ENCODE measurements around the gene CBL.
"Not testable (repeated sequence)": the region's sequence is repeated elsewhere in the genome, so short reads cannot be mapped to it uniquely, and the experiment has no call there.

The CBL gene

DNA sequence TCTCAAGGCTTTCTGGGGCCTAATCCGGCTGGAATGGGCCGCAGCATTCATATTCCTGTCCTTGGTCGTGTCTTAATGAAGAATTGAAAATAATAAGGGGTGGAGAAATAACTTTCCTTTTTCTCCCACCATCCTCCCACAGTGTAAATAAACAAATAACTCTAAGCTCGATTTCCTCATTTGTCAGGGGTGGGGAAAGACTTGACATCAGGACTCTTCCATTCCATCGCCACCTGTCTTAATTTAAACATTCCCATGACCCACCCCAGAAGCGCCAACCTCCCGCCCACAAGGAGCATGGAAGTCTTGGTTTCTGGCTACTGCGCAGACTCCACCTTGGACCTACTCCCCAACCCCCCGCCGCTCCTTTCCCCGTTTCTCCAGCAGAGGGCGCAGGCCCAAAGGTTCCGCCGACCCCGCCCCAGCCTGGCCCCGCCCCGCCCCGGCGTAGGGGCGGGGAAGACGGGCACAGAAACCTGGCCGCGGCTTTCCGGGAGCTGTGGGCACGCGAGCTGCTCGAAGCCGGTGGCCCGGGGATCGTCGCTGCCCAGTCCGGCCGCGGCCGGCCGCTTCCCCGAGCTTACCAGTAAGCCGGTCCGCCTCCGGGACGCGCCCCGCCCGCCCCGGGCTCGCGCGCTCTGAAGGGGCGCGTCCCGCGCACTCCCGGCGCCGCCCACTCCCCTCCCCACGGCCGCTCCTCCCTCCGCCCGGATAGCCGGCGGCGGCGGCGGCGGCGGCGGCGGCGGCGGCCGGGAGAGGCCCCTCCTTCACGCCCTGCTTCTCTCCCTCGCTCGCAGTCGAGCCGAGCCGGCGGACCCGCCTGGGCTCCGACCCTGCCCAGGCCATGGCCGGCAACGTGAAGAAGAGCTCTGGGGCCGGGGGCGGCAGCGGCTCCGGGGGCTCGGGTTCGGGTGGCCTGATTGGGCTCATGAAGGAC, at the start of gene CBL:
Gene CBL, plus strand, starts transcription at position 766 of the 937 bp plus-strand sequence. Its CDS starts 79 bp downstream, at position 845.
- DNase-seq = peak; percentile 98

DNA sequence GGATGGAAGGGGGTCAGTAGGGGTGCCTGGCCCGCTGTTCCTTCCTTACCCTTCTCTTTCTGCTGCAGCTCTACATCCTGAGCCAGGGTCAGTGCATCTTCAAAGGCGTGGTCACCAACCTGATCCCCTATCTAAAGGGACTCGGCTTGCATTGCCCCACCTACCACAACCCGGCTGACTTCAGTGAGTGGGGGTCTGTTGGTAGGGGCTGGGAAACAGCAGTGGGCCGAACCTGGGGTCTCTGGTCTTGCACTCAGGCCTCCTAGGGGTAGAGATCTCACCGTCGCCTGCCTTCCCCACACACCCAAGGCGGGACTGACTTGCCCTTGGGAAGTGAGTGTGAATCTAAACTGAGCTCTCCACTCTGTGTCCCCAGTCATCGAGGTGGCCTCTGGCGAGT, 49.6 kb upstream of the CBL start:
- no peak for DNase-seq

DNA sequence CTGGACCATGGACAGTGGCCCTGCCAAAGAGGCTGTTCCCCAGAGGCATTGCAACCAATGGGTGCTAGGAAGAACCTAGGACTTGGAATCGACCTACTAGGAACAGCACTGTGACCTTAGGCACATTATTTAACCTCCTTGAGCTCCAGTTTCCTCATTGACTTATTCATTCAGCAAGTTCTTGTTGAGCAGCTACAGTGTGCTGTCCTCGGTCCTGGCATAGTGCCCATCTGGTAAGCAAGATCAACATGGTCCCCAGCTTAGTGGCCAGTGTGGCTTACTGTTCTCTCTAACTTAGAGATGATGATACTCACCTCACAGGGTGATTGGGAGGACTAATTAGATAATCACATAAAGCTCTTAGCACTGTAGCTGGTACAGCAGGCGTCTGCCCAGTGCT, 49.1 kb upstream of the CBL start:
- DNase-seq = no peak

DNA sequence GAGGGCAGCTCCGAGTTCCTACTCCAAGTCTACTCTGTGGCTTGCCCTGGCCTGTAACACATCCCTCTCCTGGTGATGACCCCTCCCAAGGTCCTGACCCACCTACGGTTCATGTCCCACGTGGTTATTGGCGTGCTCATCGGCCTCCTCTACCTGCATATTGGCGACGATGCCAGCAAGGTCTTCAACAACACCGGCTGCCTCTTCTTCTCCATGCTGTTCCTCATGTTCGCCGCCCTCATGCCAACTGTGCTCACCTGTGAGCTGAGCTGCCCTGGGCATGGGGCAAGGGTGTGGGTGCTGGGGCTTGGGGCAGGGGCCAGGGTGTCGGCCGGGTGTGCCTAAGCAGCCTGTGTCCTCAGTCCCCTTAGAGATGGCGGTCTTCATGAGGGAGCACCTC, 47.7 kb upstream of the CBL start:
- DNase-seq = no peak

DNA sequence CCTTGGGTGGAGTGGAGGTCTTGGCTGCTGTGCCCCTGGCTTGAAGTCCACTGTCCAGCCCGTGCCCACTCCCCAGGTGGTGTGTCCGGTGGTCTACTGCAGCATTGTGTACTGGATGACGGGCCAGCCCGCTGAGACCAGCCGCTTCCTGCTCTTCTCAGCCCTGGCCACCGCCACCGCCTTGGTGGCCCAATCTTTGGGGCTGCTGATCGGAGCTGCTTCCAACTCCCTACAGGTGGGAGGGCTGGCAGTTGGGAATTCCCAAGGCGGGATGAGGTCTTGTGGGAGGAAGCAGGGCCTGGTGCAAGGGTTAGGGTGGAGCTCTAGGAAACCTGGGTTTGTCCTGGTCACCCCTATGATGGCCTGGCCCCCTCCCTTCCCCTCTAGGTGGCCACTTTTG, 46.0 kb upstream of the CBL start:
- DNase-seq = no peak

DNA sequence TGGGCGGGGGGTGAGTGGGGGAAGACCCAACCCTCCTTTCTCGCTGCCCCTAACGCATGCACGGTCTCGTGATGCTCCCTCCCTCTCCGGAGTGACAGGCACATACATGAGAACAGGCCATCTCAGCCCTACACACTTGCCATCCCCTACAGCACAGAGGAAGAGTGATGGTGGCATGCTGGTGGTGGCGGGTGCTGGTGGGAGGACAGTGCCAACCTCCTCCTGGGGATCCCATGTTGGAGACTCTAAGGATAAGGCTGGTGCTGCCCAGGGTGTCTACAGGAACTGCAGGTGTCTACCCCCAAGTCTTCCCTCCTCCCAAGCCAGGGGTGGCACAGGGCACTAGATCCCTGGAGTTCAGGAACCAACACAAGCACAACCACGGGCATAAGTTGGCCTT, 44.3 kb upstream of the CBL start:
- DNase-seq = no peak

DNA sequence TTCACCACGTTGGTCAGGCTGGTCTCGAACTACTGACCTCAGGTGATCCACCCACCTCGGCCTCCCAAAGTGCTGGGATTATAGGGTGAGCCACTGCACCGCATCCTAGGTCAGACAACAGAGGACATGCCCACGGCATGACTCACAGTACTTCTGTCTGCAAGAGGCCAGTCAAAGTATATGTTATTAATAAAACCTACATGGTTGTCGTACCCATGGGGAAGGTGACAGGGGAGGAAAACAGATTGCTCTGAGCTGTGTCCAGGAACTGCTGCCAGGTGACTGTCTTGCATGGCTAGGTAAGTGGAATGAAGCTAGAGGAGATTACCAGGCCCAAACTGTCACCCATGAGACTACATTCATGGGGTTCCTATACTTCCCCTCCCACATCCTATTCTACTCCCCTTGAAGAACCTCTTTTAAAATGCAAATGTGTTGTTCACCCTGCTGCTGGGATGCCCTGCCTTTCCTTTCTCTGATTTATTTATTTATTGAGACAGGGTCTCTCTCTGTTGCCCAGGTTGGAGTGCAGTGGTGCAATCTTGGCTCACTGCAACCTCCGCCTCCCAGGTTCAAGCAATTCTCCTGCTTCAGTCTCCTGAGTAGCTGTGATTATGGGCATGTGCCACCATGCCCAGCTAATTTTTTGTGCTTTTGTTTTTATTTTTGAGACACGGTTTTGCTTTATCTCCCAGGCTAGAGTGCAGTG, 39.6 kb upstream of the CBL start:
- DNase-seq = no peak

DNA sequence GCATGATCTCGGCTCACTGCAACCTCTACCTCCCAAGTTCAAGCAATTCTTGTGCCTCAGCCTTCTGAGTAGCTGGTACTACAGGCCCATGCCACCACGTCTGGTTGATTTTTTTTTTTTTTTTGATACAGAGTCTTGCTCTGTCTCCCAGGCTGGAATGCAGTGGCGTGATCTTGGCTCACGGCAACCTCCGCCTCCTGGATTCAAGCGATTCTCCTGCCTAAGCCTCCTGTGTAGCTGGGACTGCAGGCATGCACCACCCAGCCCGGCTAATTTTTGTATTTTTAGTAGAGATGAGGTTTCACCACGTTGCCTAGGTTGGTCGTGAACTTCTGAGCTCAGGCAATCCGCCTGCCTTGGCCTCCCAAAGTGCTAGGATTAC, 39.1 kb upstream of the CBL start:
- DNase-seq = not testable (repeated sequence)

DNA sequence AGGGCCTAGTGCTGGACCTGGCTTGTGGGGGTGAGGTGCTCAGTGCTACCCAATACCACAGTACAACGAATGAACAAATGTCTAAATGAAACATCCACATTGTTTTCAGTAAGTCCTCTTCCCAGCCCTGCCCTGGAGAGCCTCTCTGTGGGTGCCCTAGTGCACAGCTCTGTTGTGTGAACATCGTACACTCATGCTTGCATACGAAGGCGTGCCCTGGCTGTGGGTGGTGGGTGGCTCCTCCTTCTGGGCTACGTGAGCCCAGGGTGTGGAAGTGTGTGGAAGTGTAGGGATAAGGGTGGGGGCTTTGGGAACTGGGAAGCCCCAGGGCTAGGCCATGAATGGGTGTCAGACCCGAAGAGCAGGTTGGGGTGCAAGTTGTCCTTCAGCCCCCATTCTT, 38.2 kb upstream of the CBL start:
- no peak for DNase-seq

DNA sequence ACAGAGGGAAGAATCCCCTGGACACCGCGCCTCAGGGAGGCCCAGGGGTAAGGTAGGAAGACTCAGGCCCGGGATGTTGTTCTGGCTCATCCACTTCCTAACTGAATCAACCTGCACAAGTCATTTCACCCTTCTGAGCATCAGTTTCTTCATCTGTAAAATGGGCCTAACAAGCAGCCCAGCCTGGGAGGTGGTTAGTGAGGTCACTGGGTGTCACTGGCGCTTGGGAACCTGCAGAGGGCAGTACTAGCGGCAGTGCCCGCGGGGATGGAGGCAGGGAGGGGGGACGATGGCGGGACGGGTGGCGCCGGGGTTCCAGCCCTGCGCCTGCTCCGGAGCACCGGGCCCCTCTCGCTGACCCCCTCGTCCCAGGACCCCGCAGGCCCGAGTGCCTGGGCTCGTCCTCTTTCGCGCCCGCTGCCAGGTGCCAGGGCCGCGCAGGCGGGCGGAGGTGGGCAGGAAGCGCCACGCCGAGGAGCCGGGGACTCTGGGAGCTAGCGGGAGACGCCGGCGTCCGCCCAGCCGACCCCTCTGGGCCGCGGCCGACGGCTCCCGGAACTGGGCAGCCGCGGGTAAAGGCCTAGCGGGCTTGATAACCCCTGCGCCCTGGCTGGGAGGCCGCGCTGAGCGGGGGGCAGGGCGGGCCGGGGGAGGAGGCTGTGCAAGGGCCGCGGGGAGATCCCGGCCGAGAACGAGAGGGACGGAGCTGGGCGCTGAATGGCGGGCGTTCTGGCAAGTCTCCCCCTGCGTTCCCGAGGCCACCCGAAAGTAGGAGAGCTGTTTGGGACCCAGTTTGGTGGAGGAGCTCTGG, 37.5 kb upstream of the CBL start, which contains the start of gene NLRX1:
Gene NLRX1, plus strand, starts transcription at position 255 of the 811 bp plus-strand sequence. CDS start 2,679 bp downstream, outside the sequence.
- peak; percentile 82 for DNase-seq

DNA sequence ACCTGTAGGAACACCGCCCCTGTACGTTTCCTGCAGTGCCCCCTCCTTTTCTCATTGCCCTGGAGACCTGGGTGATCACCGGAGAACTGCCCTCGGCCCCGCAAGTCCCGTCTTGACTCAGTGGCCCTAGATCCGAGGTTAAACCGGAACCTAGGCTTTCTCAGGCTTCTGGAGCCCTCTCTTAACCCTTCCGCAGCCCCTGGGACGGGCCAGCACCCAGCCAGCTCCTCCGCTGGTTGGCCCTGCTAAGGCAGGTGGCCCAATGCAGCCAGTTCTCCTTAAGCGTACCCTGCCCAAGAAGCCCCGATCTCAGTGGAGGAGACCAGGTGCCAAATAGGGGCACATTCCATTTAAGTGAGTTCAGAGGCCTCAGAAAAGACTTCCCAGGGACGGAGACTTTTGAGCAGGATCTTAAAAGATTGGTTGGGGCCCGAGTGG, 36.8 kb upstream of the CBL start:
- no peak for DNase-seq

DNA sequence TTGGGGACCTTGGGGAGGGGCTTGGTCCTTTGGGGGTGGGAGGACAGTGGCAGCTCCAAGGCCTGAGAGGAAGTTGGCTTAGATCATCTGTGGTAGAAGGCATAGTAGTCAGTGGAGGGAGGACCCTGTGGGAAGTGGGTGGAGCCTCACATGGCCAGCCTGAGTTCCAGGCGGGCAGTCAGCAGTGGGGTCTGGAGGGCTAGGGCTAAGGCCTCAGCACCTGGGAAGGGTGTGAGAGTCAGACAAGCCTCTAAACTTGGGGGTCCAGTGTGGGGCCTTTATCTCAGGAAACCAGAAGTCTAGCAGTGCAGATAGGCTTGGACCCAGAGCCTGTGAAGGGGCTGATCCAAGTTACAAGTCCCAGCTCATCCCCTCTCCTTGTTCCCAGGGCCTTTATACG, 33.6 kb upstream of the CBL start:
- no peak for DNase-seq

DNA sequence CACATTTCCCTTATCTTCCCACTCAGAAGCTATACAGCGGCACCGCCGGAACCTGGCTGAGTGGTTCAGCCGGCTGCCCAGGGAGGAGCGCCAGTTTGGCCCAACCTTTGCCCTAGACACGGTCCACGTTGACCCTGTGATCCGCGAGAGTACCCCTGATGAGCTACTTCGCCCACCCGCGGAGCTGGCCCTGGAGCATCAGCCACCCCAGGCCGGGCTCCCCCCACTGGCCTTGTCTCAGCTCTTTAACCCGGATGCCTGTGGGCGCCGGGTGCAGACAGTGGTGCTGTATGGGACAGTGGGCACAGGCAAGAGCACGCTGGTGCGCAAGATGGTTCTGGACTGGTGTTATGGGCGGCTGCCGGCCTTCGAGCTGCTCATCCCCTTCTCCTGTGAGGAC, 32.7 kb upstream of the CBL start:
- DNase-seq = no peak

DNA sequence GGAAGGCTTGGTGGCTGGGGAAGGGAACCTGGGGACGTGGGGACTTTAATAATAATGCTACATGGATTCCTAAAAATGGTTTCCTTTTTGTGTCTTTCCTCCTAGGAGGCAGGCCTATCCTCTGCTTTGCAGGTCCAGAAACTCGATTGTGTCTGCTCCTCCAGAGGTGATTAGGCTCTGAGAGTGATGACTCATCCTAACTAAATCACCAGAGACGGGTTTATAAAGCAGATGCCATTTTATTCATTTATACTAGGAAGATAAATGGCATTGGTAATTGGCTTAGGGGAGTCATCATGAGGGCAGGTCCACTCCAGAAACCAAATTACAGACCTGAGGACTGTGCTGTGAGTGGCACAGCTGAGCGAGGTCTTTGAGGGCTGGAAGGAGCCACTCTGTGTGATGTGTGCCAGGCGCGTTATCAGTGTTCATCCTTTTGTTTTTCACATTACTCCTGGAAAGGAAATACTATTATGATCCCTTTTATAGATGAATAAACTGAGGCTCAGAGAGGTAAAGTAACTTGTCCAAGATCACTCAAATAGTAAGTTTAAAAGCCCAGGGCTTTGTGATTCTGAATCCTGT, 30.6 kb upstream of the CBL start:
- DNase-seq = no peak

DNA sequence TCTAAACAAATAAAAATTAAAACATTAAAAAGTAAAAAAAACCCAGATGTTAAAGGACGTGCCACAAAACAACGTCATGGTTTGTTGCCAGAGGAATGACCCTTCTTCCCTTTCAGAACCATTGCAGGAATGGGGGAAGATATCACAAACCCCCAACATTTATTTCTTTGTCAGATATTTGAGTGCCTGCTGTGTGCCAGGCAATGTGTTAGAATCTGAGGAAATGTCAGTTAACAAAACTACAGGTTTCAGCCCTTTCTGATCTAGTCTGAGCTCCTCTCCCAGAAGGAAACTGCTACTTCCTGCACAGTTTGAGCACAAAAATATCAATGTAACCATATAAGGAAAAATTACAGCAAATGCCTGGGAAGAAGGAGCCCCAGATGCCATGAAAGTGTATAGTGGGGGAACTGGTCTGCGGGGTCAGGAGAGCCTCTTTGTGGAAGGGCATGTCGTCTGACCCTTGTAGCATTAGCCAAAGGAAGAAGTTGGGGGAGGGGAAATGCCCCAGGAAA, 27.9 kb upstream of the CBL start:
- DNase-seq = no peak

DNA sequence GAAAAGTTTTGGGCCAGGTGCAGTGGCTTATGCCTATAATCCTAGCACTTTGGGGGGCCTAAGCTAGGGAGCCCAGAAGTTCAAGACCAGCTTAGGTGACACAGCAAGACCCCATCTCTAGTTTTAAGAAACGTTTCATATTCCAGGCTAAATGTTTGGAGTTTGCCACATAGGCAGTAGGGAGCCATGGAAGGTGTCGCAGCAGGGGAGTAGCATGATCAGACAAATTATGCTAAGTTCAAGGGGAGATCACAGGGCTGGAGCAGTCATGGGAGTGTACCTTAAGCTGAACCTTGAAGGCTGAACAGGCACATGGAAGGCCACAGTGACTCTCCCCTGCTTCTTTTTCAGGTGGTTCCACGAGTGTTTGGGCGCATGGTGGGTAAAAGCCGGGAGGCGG, 26.8 kb upstream of the CBL start:
- no peak for DNase-seq

DNA sequence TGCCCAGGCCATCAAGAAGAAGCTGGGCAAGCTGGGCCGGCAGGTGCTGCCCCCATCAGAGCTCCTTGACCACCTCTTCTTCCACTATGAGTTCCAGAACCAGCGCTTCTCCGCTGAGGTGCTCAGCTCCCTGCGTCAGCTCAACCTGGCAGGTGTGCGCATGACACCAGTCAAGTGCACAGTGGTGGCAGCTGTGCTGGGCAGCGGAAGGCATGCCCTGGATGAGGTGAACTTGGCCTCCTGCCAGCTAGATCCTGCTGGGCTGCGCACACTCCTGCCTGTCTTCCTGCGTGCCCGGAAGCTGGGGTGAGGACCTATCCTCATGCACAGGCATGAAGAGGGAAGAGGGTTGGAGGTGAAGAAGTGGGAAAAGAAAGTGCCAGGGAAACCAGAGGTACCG, 26.2 kb upstream of the CBL start:
- DNase-seq = no peak

DNA sequence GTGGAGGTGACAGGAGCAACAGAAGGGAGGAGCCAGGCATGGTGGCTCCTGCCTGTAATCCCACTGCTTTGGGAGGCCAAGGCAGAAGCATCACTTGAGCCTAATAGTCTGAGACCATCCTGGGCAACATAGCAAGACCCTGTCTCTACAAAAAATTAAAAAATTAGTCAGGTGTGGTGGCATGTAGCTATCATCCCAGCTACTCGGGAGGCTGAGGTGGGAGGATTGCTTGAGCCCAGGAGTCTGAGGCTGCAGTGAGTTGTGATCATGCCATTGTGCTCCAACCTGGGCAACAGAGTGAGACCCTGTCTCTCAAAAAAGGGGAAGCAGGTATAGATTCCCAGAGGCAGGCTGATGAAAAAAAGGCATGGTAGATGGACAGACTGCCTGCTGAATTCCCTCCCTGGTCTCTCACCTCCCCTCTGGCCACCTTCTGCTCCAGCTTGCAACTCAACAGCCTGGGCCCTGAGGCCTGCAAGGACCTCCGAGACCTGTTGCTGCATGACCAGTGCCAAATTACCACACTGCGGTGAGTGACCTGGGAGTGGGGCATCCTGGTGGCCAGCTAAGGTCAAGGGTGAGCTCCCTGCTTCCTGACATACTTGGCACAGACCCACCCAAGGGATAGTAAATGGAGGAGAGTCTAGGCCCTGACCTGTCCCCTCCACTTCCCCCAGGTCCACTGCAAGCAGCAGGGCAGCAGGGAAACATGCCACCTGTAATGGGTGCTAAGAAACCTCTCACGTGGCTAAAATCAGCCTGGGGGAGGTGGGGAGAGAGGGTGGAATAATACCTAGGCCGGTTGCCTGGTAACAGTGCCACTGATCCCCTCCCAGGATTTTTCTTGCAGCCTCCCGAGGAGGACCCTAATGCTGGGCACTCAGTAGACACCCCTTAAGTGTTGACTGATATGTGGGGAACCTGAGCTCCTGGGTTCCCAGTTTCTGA, 25.1 kb upstream of the CBL start:
- DNase-seq = no peak

DNA sequence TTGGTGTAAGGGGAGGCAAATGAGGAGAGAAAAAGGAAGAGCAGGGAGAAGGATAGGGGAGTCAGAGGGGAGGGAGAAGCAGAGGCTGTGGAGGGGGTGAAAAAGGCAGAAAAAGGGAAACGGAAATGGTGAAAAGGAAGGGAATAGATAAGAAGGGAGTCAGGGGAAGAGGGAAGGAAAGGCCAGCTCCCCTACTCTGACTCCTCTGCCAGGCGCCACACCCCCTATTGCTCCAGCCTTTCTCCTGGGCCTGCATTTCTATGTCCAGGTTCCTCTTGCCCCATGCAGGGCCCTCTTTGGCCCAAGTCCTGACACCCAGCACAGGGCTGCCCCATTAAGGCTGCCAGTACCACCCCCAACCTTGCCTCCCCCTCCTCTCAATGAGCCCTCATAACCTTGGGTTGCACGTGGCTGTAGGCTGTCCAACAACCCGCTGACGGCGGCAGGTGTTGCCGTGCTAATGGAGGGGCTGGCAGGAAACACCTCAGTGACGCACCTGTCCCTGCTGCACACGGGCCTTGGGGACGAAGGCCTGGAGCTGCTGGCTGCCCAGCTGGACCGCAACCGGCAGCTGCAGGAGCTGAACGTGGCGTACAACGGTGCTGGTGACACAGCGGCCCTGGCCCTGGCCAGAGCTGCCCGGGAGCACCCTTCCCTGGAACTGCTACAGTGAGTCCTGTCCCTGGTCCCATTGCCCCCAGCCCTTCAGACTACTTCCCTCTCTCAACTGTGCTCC, 24.3 kb upstream of the CBL start:
- no peak for DNase-seq

DNA sequence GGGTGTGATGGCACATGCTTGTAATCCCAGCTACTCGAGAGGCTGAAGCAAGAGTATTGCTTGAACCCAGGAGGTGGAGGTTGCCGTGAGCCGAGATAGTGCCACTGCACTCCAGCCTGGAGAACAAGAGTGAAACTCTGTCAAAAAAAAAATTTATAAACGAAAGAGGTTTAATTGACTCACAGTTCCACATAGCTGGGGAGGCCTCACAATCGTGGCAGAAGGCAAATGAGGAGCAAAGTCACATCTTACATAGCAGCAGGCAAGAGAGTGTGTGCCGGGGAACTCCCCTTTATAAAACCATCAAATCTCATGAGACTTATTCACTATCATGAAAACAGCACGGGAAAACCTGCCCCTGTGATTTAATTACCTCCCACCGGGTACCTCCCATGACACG, 21.7 kb upstream of the CBL start:
- DNase-seq = not testable (repeated sequence)
